IPS-20b (cell line): ENCODE results near the gene RFX1.

Source experiments
- H3K27ac ChIP-seq: one replicate; pipeline ENCODE4 v1.5.1; 2013; ENCODE audit warnings: low read length
- H3K27me3 ChIP-seq: 2 replicates; pipeline ENCODE4 v1.6.1; 2013; ENCODE audit warnings: mild to moderate bottlenecking, low read length, inconsistent platforms; ENCODE audit not compliant: insufficient read depth
- H3K36me3 ChIP-seq: 2 replicates; pipeline ENCODE4 v1.6.1; 2013; ENCODE audit warnings: low read depth, mild to moderate bottlenecking, inconsistent platforms, low read length, moderate library complexity; ENCODE audit not compliant: insufficient read depth
- H3K4me1 ChIP-seq: 2 replicates; pipeline ENCODE4 v1.6.1; 2013; ENCODE audit warnings: mild to moderate bottlenecking, control low read depth, inconsistent platforms, low read length, moderate library complexity; ENCODE audit not compliant: insufficient read depth
- H3K4me3 ChIP-seq: 2 replicates; pipeline ENCODE4 v1.5.1; 2013; ENCODE audit warnings: mild to moderate bottlenecking, low read length, inconsistent platforms
- H3K9ac ChIP-seq: 2 replicates; pipeline ENCODE4 v1.6.1; 2013; ENCODE audit warnings: low read depth, mild to moderate bottlenecking, inconsistent platforms, low read length, moderate library complexity
- H3K9me3 ChIP-seq: 2 replicates; pipeline ENCODE4 v1.6.1; 2013; ENCODE audit warnings: mild to moderate bottlenecking, low read depth, low read length, inconsistent platforms; ENCODE audit not compliant: insufficient read depth

Gene RFX1

DNA sequence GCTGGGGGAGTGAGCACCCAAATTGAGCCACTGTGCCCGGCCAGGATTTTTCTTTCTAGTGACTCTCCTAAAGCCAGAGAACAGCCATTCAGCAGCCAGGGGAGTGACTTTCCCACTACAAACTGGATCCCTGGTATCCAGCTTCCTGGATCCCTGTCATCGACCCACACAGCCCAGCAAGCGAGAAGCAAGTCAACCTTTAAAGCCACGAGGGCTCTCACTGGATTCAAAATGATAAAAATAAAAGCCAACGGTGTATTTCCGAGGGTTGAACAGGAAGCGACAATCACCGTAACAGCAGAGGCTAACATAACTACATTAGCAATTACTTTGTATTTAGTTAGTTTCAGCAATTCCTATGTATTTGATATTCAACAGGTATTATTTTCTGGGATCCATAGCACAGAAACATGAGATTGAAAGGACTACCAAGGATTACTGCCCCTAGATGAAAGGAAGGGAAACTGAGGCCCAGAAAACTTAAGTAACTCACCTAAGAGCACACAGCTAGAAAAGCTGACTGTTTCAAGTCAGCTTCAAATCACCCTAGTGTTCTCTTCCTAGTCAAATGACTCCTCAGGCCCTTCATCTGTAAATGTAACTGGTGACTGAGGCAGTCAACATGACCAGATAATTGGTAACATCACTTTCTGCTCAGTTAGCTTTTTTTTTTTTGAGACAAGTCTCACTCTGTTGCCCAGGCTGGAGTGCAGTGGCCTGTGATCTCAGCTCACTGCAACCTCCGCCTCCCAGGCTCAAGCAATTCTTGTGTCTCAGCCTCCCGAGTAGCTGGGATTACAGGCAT, 2.7 kb downstream of the RFX1 start:
- H3K4me1 ChIP-seq, result peaks cover 3% of the 10 kb centered on the region; the same call in 1 of the 2 replicates
- no peaks in the 10 kb centered on the region for H3K36me3 ChIP-seq
- no peaks in the 10 kb centered on the region for H3K9me3 ChIP-seq
- no peaks in the 10 kb centered on the region for H3K27me3 ChIP-seq
- no peak overlapping the region for H3K27ac ChIP-seq
- H3K4me3 ChIP-seq, result no peak overlapping the region
- H3K9ac ChIP-seq, result no peak overlapping the region

- Histone ChIP-seq H3K9me3 (no peaks in the 10 kb centered on the region), H3K27me3 (no peaks in the 10 kb centered on the region), H3K36me3 (no peaks in the 10 kb centered on the region), H3K4me3 (no peak overlapping the region), H3K9ac (no peak overlapping the region), H3K4me1 (peaks cover 3% of the 10 kb centered on the region; the same call in 1 of the 2 replicates), H3K27ac (no peak overlapping the region)
Observed at GRCh38 chr19:14002571-14003250, 3.4 kb downstream of the RFX1 start.

DNA sequence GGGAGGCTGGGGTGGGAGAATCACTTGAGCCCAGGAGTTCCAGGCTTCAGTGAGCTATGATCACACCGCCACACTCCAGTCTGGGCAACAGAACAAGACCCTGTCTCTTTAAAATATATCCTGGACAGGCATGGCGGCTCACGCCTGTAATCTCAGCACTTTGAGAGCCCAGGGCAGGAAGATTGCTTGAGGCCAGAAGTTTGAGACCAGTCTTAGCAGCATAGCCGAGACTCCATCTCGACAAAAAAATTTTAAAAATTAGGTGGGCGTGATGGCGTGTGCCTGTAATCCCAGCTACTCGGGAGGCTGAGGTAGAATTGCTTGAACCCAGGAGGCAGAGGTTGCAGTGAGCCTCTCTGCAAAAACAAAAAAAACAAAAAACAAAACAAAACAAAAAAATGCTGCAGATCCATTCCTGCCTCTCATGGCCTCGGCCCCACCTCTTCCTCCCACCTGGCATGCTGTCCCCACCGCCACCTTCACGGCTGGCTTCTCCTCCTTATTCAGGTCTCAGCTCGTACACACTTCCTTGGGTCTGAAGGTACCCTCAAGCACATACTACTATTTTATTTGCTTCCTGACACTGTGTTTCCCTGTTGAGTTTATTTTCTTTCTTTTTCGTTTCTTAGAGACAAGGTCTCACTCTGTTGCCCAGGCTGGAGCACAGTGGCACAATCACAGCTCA, 5.3 kb downstream of the RFX1 start:
- Histone ChIP-seq H3K9ac (no peak overlapping the region), H3K4me1 (peaks cover 3% of the 10 kb centered on the region; the same call in 1 of the 2 replicates), H3K27me3 (no peaks in the 10 kb centered on the region), H3K27ac (no peak overlapping the region), H3K9me3 (no peaks in the 10 kb centered on the region), H3K36me3 (no peaks in the 10 kb centered on the region), H3K4me3 (no peak overlapping the region)

DNA sequence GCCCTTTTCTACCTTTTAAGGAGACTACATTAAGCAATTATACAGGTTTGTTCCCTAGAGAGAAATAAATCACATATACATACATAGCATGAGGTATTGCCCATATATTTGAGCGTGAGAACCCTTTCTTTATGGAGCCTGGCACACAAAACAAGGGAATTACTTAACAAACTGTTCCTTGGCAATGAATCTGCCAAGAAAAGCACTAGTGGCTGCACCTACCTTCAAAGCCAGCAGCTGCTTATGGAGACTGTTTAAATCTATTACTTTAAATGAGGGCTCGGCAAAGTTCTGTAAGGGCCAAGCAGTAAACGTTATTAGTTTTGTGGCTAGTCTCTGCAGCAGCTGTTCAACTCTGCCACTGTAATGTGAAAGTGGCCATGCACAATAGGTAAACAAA, 7.0 kb downstream of the RFX1 start:
- H3K9ac ChIP-seq, result no peak overlapping the region
- no peak overlapping the region for H3K4me3 ChIP-seq
- H3K27me3 ChIP-seq, result no peaks in the 10 kb centered on the region
- H3K27ac ChIP-seq, result no peak overlapping the region
- no peaks in the 10 kb centered on the region for H3K4me1 ChIP-seq
- no peaks in the 10 kb centered on the region for H3K36me3 ChIP-seq
- no peaks in the 10 kb centered on the region for H3K9me3 ChIP-seq

DNA sequence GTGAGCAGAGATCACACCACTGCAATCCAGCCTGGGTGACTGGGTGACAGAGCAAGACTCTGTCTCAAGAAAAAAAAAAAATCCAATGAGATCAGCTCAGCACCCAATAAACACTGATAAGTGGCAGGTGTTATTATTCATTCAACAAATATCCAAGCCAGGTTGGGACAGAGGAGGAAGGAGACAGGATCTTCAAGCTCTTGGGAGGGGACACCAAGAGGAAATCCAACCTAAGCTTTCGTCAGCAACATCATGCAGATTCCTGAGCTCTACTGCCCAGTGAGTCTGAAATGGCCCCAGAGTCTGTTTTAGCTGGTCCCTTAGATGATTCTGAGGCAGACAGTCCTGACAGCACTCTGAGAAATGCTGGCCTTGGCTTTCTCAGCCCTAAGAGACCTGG, 7.7 kb downstream of the RFX1 start:
- Histone ChIP-seq H3K36me3 (no peaks in the 10 kb centered on the region), H3K27me3 (no peaks in the 10 kb centered on the region)

GRCh38 chr19:13997631-13997962, 8.5 kb downstream of the RFX1 start:
- Histone ChIP-seq H3K27ac (no peak overlapping the region), H3K4me1 (no peaks in the 10 kb centered on the region), H3K36me3 (peaks cover 7% of the 10 kb centered on the region; the same call in 1 of the 2 replicates), H3K9ac (no peak overlapping the region), H3K4me3 (no peak overlapping the region), H3K27me3 (no peaks in the 10 kb centered on the region), H3K9me3 (no peaks in the 10 kb centered on the region)

More for the DNA sequence above, 7.7 kb downstream of the RFX1 start:
- Histone ChIP-seq H3K9me3 (no peaks in the 10 kb centered on the region), H3K4me1 (no peaks in the 10 kb centered on the region), H3K4me3 (no peak overlapping the region), H3K27ac (no peak overlapping the region), H3K9ac (no peak overlapping the region)

GRCh38 chr19:13996928-13997630, 9.0 kb downstream of the RFX1 start:
- no peak overlapping the region for H3K4me3 ChIP-seq

GRCh38 chr19:13995878-13996765, 10.0 kb downstream of the RFX1 start:
- no peak overlapping the region for H3K9ac ChIP-seq
- H3K4me3 ChIP-seq, result no peak overlapping the region
- no peaks in the 10 kb centered on the region for H3K27me3 ChIP-seq
- no peak overlapping the region for H3K27ac ChIP-seq
- H3K9me3 ChIP-seq, result no peaks in the 10 kb centered on the region
- H3K36me3 ChIP-seq, result peaks cover 11% of the 10 kb centered on the region; the same call in 1 of the 2 replicates
- no peaks in the 10 kb centered on the region for H3K4me1 ChIP-seq

More at GRCh38 chr19:13996928-13997630, 9.0 kb downstream of the RFX1 start:
- no peaks in the 10 kb centered on the region for H3K4me1 ChIP-seq
- H3K9ac ChIP-seq, result no peak overlapping the region
- H3K27ac ChIP-seq, result no peak overlapping the region
- H3K36me3 ChIP-seq, result peaks cover 10% of the 10 kb centered on the region; the same call in 1 of the 2 replicates
- no peaks in the 10 kb centered on the region for H3K27me3 ChIP-seq
- H3K9me3 ChIP-seq, result no peaks in the 10 kb centered on the region

DNA sequence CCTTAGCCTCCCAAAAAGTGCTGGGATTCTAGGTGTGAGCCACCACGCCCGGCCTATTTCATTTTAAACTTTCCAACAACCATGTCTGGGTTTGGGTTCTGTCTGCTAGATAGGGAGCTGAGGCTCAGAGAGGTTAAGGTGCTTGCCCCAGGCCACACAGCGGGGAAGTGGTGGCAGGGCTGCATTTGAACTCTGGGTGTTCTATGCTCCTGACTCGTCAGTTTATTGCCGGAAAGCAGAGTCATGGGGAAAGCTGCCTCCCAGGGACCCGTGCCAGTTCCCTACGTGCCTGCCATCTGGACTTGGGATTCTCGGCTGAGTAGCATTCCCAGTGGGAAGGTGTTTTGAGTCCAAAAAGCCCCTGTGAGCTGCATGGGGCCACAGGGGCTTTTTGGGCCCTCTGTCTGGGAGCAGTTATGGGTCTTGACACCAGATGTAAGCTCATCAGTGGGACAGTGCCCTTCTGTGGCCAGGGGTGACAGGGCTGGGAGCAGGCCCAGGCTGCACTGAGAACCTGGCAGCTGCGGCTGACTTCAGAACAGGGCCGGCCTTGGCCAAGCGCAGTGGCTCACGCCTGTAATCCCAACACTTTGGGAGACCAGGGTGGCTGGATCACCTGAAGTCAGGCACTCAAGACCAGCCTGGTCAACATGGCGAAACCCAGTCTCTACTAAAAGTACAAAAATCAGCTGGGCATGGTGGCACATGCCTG, 10.9 kb downstream of the RFX1 start:
- Histone ChIP-seq H3K36me3 (peaks cover 11% of the 10 kb centered on the region; the same call in 1 of the 2 replicates), H3K4me1 (no peaks in the 10 kb centered on the region), H3K27ac (no peak overlapping the region), H3K4me3 (no peak overlapping the region), H3K9me3 (no peaks in the 10 kb centered on the region), H3K9ac (no peak overlapping the region), H3K27me3 (no peaks in the 10 kb centered on the region)

DNA sequence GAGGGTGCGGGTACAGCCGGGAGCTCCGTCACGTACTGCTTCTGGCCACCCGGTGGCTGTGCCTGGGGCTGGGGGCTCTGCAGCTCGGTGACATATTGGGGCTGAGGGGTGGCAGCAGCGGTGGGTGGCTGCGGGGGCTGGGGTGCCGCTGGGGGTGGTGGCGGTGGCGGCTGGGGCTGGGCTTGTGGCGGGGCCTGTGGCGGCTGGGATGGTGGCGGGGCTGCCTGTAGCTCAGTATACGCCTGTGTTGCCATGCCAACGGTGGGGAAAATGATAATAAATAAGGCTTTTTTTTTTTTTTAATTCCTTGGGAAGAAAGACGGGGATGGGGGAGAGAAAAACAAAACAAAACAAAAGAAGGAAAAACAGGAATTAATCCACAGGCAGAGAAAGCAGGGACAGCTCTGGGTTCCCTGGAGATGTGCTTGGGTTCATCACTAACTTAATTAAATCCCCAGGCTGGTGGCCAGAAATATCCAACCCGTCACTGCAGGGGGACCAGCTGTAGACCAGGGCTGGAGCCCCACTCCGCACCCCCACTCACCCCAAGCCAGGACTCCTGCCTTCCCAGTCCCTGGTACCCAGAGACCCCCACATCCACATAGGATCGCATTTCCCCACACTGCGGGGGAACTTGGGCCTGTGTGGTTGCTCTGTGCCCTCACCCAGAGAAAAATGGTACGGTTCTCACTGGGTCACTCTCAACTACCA, 12.4 kb downstream of the RFX1 start:
- no peaks in the 10 kb centered on the region for H3K27me3 ChIP-seq
- peaks cover 11% of the 10 kb centered on the region; the same call in 1 of the 2 replicates for H3K36me3 ChIP-seq
- H3K9ac ChIP-seq, result no peak overlapping the region
- no peak overlapping the region for H3K4me3 ChIP-seq
- no peaks in the 10 kb centered on the region for H3K9me3 ChIP-seq
- no peaks in the 10 kb centered on the region for H3K4me1 ChIP-seq
- H3K27ac ChIP-seq, result no peak overlapping the region
